Keratinocyte (primary cell): ENCODE measurements around the gene NUDT13. TPM values are rescaled to one million over a fixed set of nuclear protein-coding genes. Genes with fewer than 3 reads are reported as not detected.
"Not testable (repeated sequence)": the region's sequence is repeated elsewhere in the genome, so short reads cannot be mapped to it uniquely, and the experiment has no call there.

Experiments
- DNase-seq: peaks from one replicate; pipeline ENCODE4 v3.0.0-alpha.2; 2011; ENCODE audit warnings: low read depth, missing footprints, low spot score
- FAIRE-seq: peaks from 2 replicates; lab custom pipeline; 2011; peaks lifted over from hg19 to GRCh38; lab: Jason Lieb, UNC
- H2AFZ ChIP-seq: 2 replicates; pipeline ENCODE4 v1.6.0; 2012; ENCODE audit warnings: low read length, control low read depth, inconsistent platforms; ENCODE audit not compliant: control insufficient read depth
- H3K27ac ChIP-seq: 2 replicates; pipeline ENCODE4 v1.5.1; 2011; ENCODE audit warnings: low read length; ENCODE audit not compliant: control insufficient read depth, insufficient read depth
- H3K27me3 ChIP-seq: 3 replicates; pipeline ENCODE4 v1.6.0; 2011; ENCODE audit warnings: low read length; ENCODE audit not compliant: control insufficient read depth, insufficient read depth; ENCODE audit errors: extremely low read depth
- H3K36me3 ChIP-seq, 2 experiments: 2 replicates in 1 of 2; 3 replicates in 1 of 2; pipeline ENCODE4 v1.5.1; 2011; ENCODE audit warnings: low read length in 2 of 2, mild to moderate bottlenecking in 1 of 2; ENCODE audit not compliant: control insufficient read depth in 2 of 2, insufficient read depth in 2 of 2; ENCODE audit errors: extremely low read depth in 1 of 2
- H3K4me1 ChIP-seq: 3 replicates; pipeline ENCODE4 v1.5.1; 2011; ENCODE audit warnings: low read length; ENCODE audit not compliant: control insufficient read depth, insufficient read depth; ENCODE audit errors: extremely low read depth
- H3K4me2 ChIP-seq: 3 replicates; pipeline ENCODE4 v1.6.0; 2011; ENCODE audit warnings: low read depth, low read length; ENCODE audit not compliant: control insufficient read depth, insufficient read depth; ENCODE audit errors: extremely low read depth
- H3K4me3 ChIP-seq, 3 experiments: fragments of 200-600 bp in 1 of 3; sonication (generic) in 1 of 3; 2 replicates in 2 of 3; 3 replicates in 1 of 3; pipeline ENCODE4 v1.5.1; 2011 to 2016; ENCODE audit warnings: low read length in 3 of 3, mild to moderate bottlenecking in 3 of 3, control low read depth in 2 of 3, inconsistent platforms in 1 of 3, low read depth in 1 of 3, mixed read lengths in 1 of 3, mixed run types in 1 of 3, moderate library complexity in 1 of 3; ENCODE audit not compliant: control insufficient read depth in 2 of 3, insufficient read depth in 2 of 3; ENCODE audit errors: extremely low read depth in 1 of 3
- H3K79me2 ChIP-seq: 2 replicates; pipeline ENCODE4 v1.6.0; 2012; ENCODE audit warnings: low read length; ENCODE audit not compliant: control insufficient read depth, insufficient read depth
- H3K9ac ChIP-seq: 3 replicates; pipeline ENCODE4 v1.6.0; 2011; ENCODE audit warnings: low read length; ENCODE audit not compliant: control insufficient read depth, insufficient read depth; ENCODE audit errors: extremely low read depth
- H3K9me1 ChIP-seq: 3 replicates; pipeline ENCODE4 v1.6.0; 2011; ENCODE audit warnings: low read length; ENCODE audit not compliant: control insufficient read depth, insufficient read depth; ENCODE audit errors: extremely low read depth
- H3K9me3 ChIP-seq: 2 replicates; pipeline ENCODE4 v1.5.1; 2012; ENCODE audit warnings: low read depth, low read length; ENCODE audit not compliant: control insufficient read depth
- H4K20me1 ChIP-seq: 3 replicates; pipeline ENCODE4 v1.6.0; 2011; ENCODE audit warnings: low read length; ENCODE audit not compliant: control insufficient read depth, insufficient read depth; ENCODE audit errors: extremely low read depth
- CTCF ChIP-seq, 3 experiments: IDR thresholded peaks in 1 of 3; conservative IDR thresholded peaks in 1 of 3; optimal IDR thresholded peaks in 1 of 3; 2 replicates in 2 of 3; 3 replicates in 1 of 3; pipeline versions ENCODE3 to v1.5.1; 2011; ENCODE audit warnings: low read length in 3 of 3, mild to moderate bottlenecking in 3 of 3, moderate library complexity in 2 of 3, control low read depth in 1 of 3, inconsistent platforms in 1 of 3; ENCODE audit not compliant: insufficient read depth in 2 of 3; ENCODE audit errors: extremely low read depth in 1 of 3
- EZH2 ChIP-seq: IDR thresholded peaks from one replicate; pipeline ENCODE4 v1.6.1; 2012; ENCODE audit warnings: inconsistent platforms, mild to moderate bottlenecking, low read length, moderate library complexity
- dilution Hi-C: fragments of 300-500 bp; cut with MboI; formaldehyde crosslinking; loops from one replicate; pipeline ENCODE4 v1.7.0; 2020; ENCODE audit warnings: low sequenced_read_pairs; ENCODE audit not compliant: extremely low pct_ligation_motif_present
- polyA plus RNA-seq, 5 experiments: library from polyadenylated mRNA; depleted of rRNA in 3 of 5; stranded (reverse) in 3 of 5; stranded (forward) in 1 of 5; unstranded in 1 of 5; fragments of >200 nt; gene quantifications; 1 replicate in 1 of 5; 2 replicates in 3 of 5; 3 replicates in 1 of 5; pipeline versions ENCODE4 v1.2.1 to v1.2.3, GENCODE V29; 2011 to 2012; ENCODE audit warnings: missing spikeins in 2 of 5, low read depth in 1 of 5, low replicate concordance in 1 of 5

Gene NUDT13
- polyA plus RNA-seq, 1 donor (not counting 4 experiments of a cell fraction or from before 2014, with no cell fraction given), result 2.4 TPM

- H3K9ac ChIP-seq, result no peak overlapping the region
- H3K27ac ChIP-seq, result no peak overlapping the region
- no peaks in the 10 kb centered on the region for H3K27me3 ChIP-seq
- no peak overlapping the region for H3K4me3 ChIP-seq
- dilution Hi-C loops, result no loop called here
- FAIRE-seq (no peak), DNase-seq (no peak)
- H3K4me2 ChIP-seq, result no peak overlapping the region
- H3K4me1 ChIP-seq, result no peaks in the 10 kb centered on the region
- H3K9me3 ChIP-seq, result no peaks in the 10 kb centered on the region
- H3K36me3 ChIP-seq, result peaks cover 8 to 14% of the 10 kb centered on the region in 2 experiments
- no peaks in the 10 kb centered on the region for H3K9me1 ChIP-seq
- H4K20me1 ChIP-seq, result no peaks in the 10 kb centered on the region
- TF ChIP-seq EZH2 (no peak), CTCF (optimal IDR thresholded peaks at IDR 0.05 in 1 of 3, IDR thresholded peaks at IDR 0.05 in 1 of 3, conservative IDR thresholded peaks at IDR 0.05 in 1 of 3; ENCODE audit: extremely low read depth in 1 of 3, insufficient read depth in 2 of 3, low read length in 3 of 3) (no peak)
- H2AFZ ChIP-seq, result no peak overlapping the region
- H3K79me2 ChIP-seq, result no peaks in the 10 kb centered on the region
Observed at GRCh38 chr10:73139251-73139650, 29.0 kb downstream of the NUDT13 start.

GRCh38 chr10:73141603-73142002 lies 31.3 kb downstream of the NUDT13 start:
- dilution Hi-C loops, result no loop called here
- no peaks in the 10 kb centered on the region for H3K9me3 ChIP-seq
- no peak overlapping the region for H3K9ac ChIP-seq
- no peaks in the 10 kb centered on the region for H3K27me3 ChIP-seq
- no peak overlapping the region for H2AFZ ChIP-seq
- H3K79me2 ChIP-seq, result no peaks in the 10 kb centered on the region
- TF ChIP-seq EZH2 (no peak), CTCF (optimal IDR thresholded peaks at IDR 0.05 in 1 of 3, IDR thresholded peaks at IDR 0.05 in 1 of 3, conservative IDR thresholded peaks at IDR 0.05 in 1 of 3; ENCODE audit: extremely low read depth in 1 of 3, insufficient read depth in 2 of 3, low read length in 3 of 3) (no peak)
- no peaks in the 10 kb centered on the region for H3K9me1 ChIP-seq
- no peak overlapping the region for H3K27ac ChIP-seq
- peaks cover 5 to 12% of the 10 kb centered on the region in 2 experiments for H3K36me3 ChIP-seq
- no peaks in the 10 kb centered on the region for H4K20me1 ChIP-seq
- H3K4me3 ChIP-seq, result no peak overlapping the region
- DNase-seq, result no peak
- H3K4me1 ChIP-seq, result no peaks in the 10 kb centered on the region
- H3K4me2 ChIP-seq, result no peak overlapping the region
- FAIRE-seq, result no peak

- H3K9ac ChIP-seq, H3K27ac ChIP-seq, DNase-seq, H3K9me3 ChIP-seq, H3K27me3 ChIP-seq, H3K36me3 ChIP-seq, H3K4me3 ChIP-seq, H2AFZ ChIP-seq, dilution Hi-C loops, H3K4me2 ChIP-seq, H3K4me1 ChIP-seq, H4K20me1 ChIP-seq, H3K79me2 ChIP-seq, FAIRE-seq, H3K9me1 ChIP-seq: not testable (repeated sequence)
Observed at GRCh38 chr10:73150633-73151413, 40.6 kb downstream of the NUDT13 start.
